HCT116 (cell line): ENCODE data around the gene RSAD2. TPM values are rescaled to one million over a fixed set of nuclear protein-coding genes. Genes with fewer than 3 reads are reported as not detected.
"Not testable (repeated sequence)": the region's sequence is repeated elsewhere in the genome, so short reads cannot be mapped to it uniquely, and the experiment has no call there.

Experiments
- ATAC-seq: fragments of 200-7000 bp; cut with Tn5 transposase; 2 replicates; pipeline ENCODE4 v1.9.1; 2020; ENCODE audit warnings: mild to moderate bottlenecking, moderate library complexity
- BruUV-seq: library from RNA; stranded (reverse); fragments of 400-500 nt; replicated peaks from 2 replicates; lab custom pipeline; 2021; lab: Mats Ljungman, UMichigan
- CTCF ChIA-PET: fragments of 300-600 bp; sonication (Branson Sonifier 250); formaldehyde crosslinking; loops from one replicate; lab custom pipeline; 2021; ENCODE audit warnings: antibody characterized with exemption; lab: Charles Lee
- POLR2A ChIA-PET: fragments of 300-600, 350-600 bp; sonication (Branson Sonifier 250); formaldehyde crosslinking; loops from one replicate; lab custom pipeline; 2021; ENCODE audit warnings: antibody characterized with exemption; lab: Charles Lee
- RAD21 ChIA-PET, 2 experiments: fragments of 300-600 bp; sonication (Branson Sonifier 250); formaldehyde crosslinking; loops; one replicate each; lab custom pipeline; 2023; ENCODE audit warnings: low total read pairs in 2 of 2; ENCODE audit not compliant: uncharacterized antibody in 2 of 2, unreplicated experiment in 2 of 2, low non-redundant PET in 1 of 2; lab: Charles Lee
- DNase-seq: peaks from one replicate; pipeline ENCODE4 v3.0.0-alpha.2; 2010; ENCODE audit warnings: low read depth, low spot score
- H2AFZ ChIP-seq: fragments of 200-600 bp; shearing (Covaris generic), sonication (generic); 2 replicates; pipeline ENCODE4 v1.6.1; 2017; ENCODE audit warnings: low read depth, mixed run types, mixed read lengths, antibody characterized with exemption, low read length; ENCODE audit not compliant: poor library complexity, severe bottlenecking
- H3K27ac ChIP-seq: 2 replicates; pipeline ENCODE4 v1.5.1; 2012; ENCODE audit warnings: low read depth, low read length
- H3K27me3 ChIP-seq: fragments of 200-600 bp; sonication (generic); 2 replicates; pipeline ENCODE4 v1.6.1; 2016; ENCODE audit warnings: mixed run types, low read length, mixed read lengths; ENCODE audit not compliant: insufficient read depth
- H3K36me3 ChIP-seq, 2 experiments: fragments of 200-500 bp in 1 of 2; fragments of 200-600 bp in 1 of 2; sonication (Bioruptor generic) in 1 of 2; sonication (generic) in 1 of 2; 2 replicates each; pipeline versions ENCODE4 v1.5.1 to v1.6.1; 2014 to 2016; ENCODE audit warnings: low read length in 2 of 2, inconsistent platforms in 1 of 2, mixed read lengths in 1 of 2, mixed run types in 1 of 2; ENCODE audit not compliant: insufficient read depth in 2 of 2, control insufficient read depth in 1 of 2
- H3K4me1 ChIP-seq, 2 experiments: fragments of 200-600 bp in 1 of 2; sonication (generic) in 1 of 2; 2 replicates each; pipeline versions ENCODE4 v1.5.1 to v1.6.1; 2012 to 2017; ENCODE audit warnings: low read length in 2 of 2, inconsistent platforms in 1 of 2, mild to moderate bottlenecking in 1 of 2, mixed read lengths in 1 of 2, mixed run types in 1 of 2, moderate library complexity in 1 of 2; ENCODE audit not compliant: insufficient read depth in 2 of 2, control insufficient read depth in 1 of 2
- H3K4me2 ChIP-seq: fragments of 200-600 bp; sonication (generic); 2 replicates; pipeline ENCODE4 v1.6.1; 2017; ENCODE audit warnings: mixed run types, low read length, mixed read lengths
- H3K4me3 ChIP-seq, 2 experiments: fragments of 200-600 bp in 1 of 2; sonication (generic) in 1 of 2; replicated peaks in 1 of 2; 2 replicates each; pipeline ENCODE4 v1.5.1; 2011 to 2016; ENCODE audit warnings: low read length in 2 of 2, control low read depth in 1 of 2, low read depth in 1 of 2, mild to moderate bottlenecking in 1 of 2, mixed read lengths in 1 of 2, mixed run types in 1 of 2
- H3K79me2 ChIP-seq: fragments of 200-600 bp; sonication (generic); 2 replicates; pipeline ENCODE4 v1.6.1; 2017; ENCODE audit warnings: mild to moderate bottlenecking, mixed run types, low read length, moderate library complexity, mixed read lengths; ENCODE audit not compliant: insufficient read depth
- H3K9ac ChIP-seq: fragments of 200-600 bp; sonication (generic); 2 replicates; pipeline ENCODE4 v1.6.1; 2016; ENCODE audit warnings: low read length, mixed read lengths
- H3K9me2 ChIP-seq: fragments of 200-600 bp; sonication (generic), shearing (Covaris generic); 2 replicates; pipeline ENCODE4 v1.6.1; 2017; ENCODE audit warnings: mixed run types, mild to moderate bottlenecking, moderate library complexity; ENCODE audit not compliant: insufficient read depth
- H3K9me3 ChIP-seq, 2 experiments: fragments of 200-500 bp in 1 of 2; fragments of 200-600 bp in 1 of 2; sonication (Bioruptor generic) in 1 of 2; sonication (generic) in 1 of 2; 2 replicates each; pipeline ENCODE4 v1.6.1; 2014 to 2017; ENCODE audit warnings: low read length in 2 of 2, mixed read lengths in 2 of 2, inconsistent platforms in 1 of 2, low read depth in 1 of 2, mild to moderate bottlenecking in 1 of 2, mixed run types in 1 of 2, moderate library complexity in 1 of 2; ENCODE audit not compliant: control insufficient read depth in 1 of 2, insufficient read depth in 1 of 2
- H4K20me1 ChIP-seq: fragments of 200-600 bp; sonication (generic), shearing (Covaris generic); 2 replicates; pipeline ENCODE4 v1.6.1; 2017; ENCODE audit warnings: mixed run types, mild to moderate bottlenecking, moderate library complexity; ENCODE audit not compliant: insufficient read depth
- ATF3 ChIP-seq: IDR thresholded peaks from 2 replicates; pipeline ENCODE4 v1.6.1; 2012
- CBX3 ChIP-seq: IDR thresholded peaks from 2 replicates; pipeline ENCODE4 v1.6.1; 2012; ENCODE audit warnings: low read depth
- CEBPB ChIP-seq: IDR thresholded peaks from 2 replicates; pipeline ENCODE4 v1.6.1; 2012; ENCODE audit warnings: low read depth
- EZH2phosphoT487 ChIP-seq: fragments of 200-600 bp; IDR thresholded peaks from 2 replicates; pipeline ENCODE4 v1.6.1; 2018; ENCODE audit warnings: antibody characterized with exemption, borderline replicate concordance
- FOSL1 ChIP-seq: IDR thresholded peaks from 2 replicates; pipeline ENCODE4 v1.6.1; 2012; ENCODE audit warnings: low read depth
- JUND ChIP-seq: IDR thresholded peaks from 2 replicates; pipeline ENCODE4 v1.6.1; 2012
- POLR2A ChIP-seq: IDR thresholded peaks from 2 replicates; pipeline ENCODE4 v1.7.0; 2011; ENCODE audit warnings: borderline replicate concordance; ENCODE audit not compliant: insufficient read depth, insufficient read length; ENCODE audit errors: extremely low read depth
- POLR2AphosphoS5 ChIP-seq: IDR thresholded peaks from 2 replicates; pipeline ENCODE4 v1.6.1; 2011; ENCODE audit warnings: mild to moderate bottlenecking, low read depth, low read length, moderate library complexity
- RAD21 ChIP-seq: IDR thresholded peaks from 2 replicates; pipeline ENCODE4 v1.6.1; 2012; ENCODE audit warnings: low read depth, mild to moderate bottlenecking
- SRF ChIP-seq: IDR thresholded peaks from 2 replicates; pipeline ENCODE4 v1.6.1; 2012; ENCODE audit warnings: low read depth
- TCF7L2 ChIP-seq: IDR thresholded peaks from 2 replicates; pipeline ENCODE4 v1.7.0; 2011; ENCODE audit warnings: borderline replicate concordance, inconsistent platforms; ENCODE audit not compliant: insufficient read depth, insufficient read length; ENCODE audit errors: extremely low read depth
- YY1 ChIP-seq: IDR thresholded peaks from 2 replicates; pipeline ENCODE4 v1.6.1; 2011; ENCODE audit warnings: low read length, low read depth, moderate library complexity, mild to moderate bottlenecking; ENCODE audit not compliant: insufficient replicate concordance; ENCODE audit errors: extremely low read depth
- ZFX ChIP-seq: fragments of 450-650 bp; IDR thresholded peaks from 2 replicates; pipeline ENCODE4 v1.6.1; 2017
- ZNF274 ChIP-seq: fragments of 200-500 bp; sonication (Bioruptor generic); IDR thresholded peaks from 2 replicates; pipeline ENCODE4 v1.6.1; 2014; ENCODE audit warnings: mild to moderate bottlenecking, low read depth, low read length, inconsistent platforms
- intact Hi-C: fragments of 100-400 bp; cut with micrococcal nuclease; formaldehyde crosslinking; loops from 2 replicates; pipeline ENCODE4 v1.10.0; 2022
- total RNA-seq: library from RNA; stranded (reverse); gene quantifications from one replicate; pipeline ENCODE4 v1.2.1, GENCODE V29; 2021; ENCODE audit not compliant: unreplicated experiment

The RSAD2 gene
- total RNA-seq, 1 experiment from 2014 or later: not detected

- Histone ChIP-seq H3K4me1 (no peaks in the 10 kb centered on the region), H3K36me3 (no peaks in the 10 kb centered on the region), H3K4me3 (no peak overlapping the region), H3K9ac (no peak overlapping the region), H3K9me3 (no peaks in the 10 kb centered on the region), H3K4me2 (no peak overlapping the region), H3K27me3 (no peaks in the 10 kb centered on the region)
- DNase-seq (no peak), ATAC-seq (no peak)
- BruUV-seq: no TSS peak
- CTCF ChIA-PET: no interaction called here
- RAD21 ChIA-PET: no interaction called here
- TF ChIP-seq ZFX (no peak), JUND (no peak), RAD21 (no peak), POLR2A (no peak), FOSL1 (no peak), POLR2AphosphoS5 (no peak), SRF (no peak), TCF7L2 (no peak), ZNF274 (no peak), ATF3 (no peak), CBX3 (no peak), YY1 (no peak), EZH2phosphoT487 (no peak), CEBPB (no peak)
- TF ChIP-seq, all 23 proteins: peak for 0
- intact Hi-C loops: no loop called here
- H3K9me2 ChIP-seq: no peaks in the 10 kb centered on the region
- H4K20me1 ChIP-seq: no peaks in the 10 kb centered on the region
- H3K79me2 ChIP-seq: no peaks in the 10 kb centered on the region
- POLR2A ChIA-PET: no interaction called here
- H2AFZ ChIP-seq: no peak overlapping the region
- H3K27ac ChIP-seq: no peak overlapping the region
These were observed 21.0 kb upstream of the RSAD2 start for GRCh38 chr2:6856548-6856920.

- RAD21 ChIA-PET, H3K79me2 ChIP-seq, H3K9me3 ChIP-seq, H3K27ac ChIP-seq, H3K27me3 ChIP-seq, H3K9ac ChIP-seq, H3K4me1 ChIP-seq, DNase-seq, H3K4me2 ChIP-seq, H3K9me2 ChIP-seq, H4K20me1 ChIP-seq, H2AFZ ChIP-seq, ATAC-seq, CTCF ChIA-PET, H3K36me3 ChIP-seq, POLR2A ChIA-PET, BruUV-seq, H3K4me3 ChIP-seq, intact Hi-C loops: not testable (repeated sequence)
These were observed 19.0 kb upstream of the RSAD2 start for GRCh38 chr2:6858466-6859027.
